DMS79 (cell line): Measurements from ENCODE around the gene HIVEP3.

ENCODE experiments used
- DNase-seq: peaks from one replicate; lab custom pipeline; 2025; lab: John Stamatoyannopoulos, UW

The HIVEP3 gene

DNA sequence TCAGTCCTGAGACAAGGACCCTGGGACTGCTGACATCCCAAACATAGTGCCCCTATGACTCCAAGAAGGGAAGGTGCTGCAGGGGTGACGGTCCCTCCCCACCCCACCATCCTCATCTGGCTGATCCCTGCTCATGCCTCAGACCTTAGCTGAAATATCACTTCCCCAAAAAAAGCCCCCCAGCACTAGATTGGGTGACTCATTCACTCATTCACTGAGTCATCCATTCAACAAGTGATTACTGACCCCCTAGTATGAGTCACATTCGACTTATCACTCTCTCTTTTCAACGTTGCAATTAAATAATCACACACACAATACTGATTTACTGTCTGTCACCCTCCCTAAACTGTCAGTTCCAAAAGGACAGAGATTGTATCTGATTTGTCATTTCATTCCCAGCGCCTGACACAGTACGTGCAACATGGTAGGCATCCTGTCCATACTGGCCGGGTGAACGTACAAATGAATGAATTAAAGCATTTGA, 48.6 kb downstream of the HIVEP3 start:
- no peak for DNase-seq

DNA sequence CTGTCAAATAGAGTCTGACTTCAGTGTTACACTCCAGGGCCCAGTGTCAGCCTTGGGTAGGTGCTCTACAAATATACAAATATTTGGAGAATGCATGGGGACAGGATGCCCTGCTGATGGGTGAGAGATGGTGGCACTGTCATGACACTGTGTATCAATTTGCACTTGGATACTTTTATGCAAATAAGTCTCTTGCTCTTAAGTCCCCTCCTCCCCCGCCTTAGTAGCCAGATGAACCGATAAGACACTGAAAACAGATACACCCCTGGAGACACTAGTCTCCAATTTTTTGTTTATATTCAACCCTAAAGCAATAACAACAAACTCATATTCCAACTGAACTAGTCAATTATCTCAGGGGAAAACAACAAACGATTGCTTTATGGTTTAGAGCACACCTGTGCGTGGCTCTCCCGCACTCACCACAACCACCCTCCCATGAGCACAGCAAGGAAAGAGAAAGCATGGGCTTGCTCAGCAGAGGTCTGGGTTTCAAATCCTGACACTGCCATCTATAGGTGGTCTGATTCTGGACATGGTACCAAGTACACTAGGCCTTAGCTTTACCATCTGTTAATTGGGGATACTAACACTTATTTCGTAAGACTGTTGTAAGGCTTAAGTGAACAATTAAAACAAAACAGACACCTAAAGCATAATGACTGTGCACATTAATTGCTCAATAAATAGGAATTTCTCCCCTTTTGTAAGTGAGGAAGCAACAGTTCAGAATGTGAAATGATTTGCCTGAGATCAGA, 50.3 kb downstream of the HIVEP3 start:
- DNase-seq: no peak

DNA sequence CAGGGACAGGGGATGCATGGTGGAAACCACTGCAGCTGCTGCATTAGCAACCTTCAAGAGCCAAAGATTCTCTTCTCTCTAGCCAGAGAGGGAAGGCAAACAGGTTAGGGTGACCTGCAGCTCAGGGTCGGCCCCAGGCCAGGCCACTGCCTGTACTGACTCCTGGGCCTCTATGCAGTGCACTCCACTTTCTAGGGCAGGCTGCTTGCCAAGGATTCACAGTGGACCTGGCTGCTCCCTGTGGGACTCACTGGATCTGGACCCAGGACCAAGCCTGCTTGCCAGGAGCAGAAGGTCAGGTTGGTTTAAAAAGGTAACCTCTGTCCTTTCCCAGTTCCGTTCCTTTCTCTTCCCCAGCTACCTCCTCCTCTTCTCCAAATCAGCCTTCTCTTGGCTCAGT, 52.4 kb downstream of the HIVEP3 start:
- no peak for DNase-seq

DNA sequence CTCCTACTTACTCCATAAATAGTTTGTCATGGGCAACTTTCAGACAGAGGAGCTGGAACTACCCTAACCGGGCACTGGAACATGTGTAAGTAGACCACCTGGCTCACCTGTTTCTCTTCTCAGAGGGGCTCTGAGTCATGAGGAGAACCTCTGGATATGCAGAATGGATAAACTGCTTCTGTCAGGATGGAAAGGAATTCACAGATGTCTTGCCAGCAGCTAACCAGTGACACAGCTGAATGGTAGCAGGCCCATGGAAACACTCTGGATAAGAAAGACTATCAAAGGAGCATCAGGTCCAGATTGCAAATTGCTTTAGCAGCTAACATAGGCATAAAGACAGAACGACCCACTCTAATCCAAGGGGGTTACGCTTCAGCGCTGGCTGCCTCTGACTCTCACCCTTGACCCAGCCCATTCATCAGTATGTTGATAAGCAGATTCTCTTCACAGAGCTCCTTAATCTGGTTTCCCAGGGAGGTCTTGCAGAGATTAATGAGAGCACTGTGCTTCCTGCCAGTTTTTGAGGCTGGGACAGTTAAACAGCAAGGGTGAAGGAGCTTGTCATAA, 54.2 kb downstream of the HIVEP3 start:
- DNase-seq: no peak

DNA sequence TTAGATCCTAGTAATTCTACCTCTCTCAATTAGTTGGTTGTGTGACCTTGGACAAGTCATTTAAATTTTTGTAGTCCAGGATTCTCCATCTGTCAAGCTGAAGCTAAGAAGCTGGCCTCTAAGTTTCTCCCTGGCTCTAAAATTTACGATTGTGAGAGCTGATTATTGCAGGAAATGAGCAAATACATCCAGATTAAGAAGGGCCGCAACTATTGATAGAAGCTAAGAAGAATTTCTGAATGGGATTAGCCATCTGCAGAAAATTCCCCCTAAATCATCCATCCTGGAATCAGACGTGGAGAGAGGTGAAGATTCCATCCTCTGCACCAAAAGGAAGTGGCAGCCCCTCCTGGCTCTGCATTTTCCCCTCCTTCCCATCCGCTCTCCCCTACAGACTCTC, 55.0 kb downstream of the HIVEP3 start:
- DNase-seq: no peak

DNA sequence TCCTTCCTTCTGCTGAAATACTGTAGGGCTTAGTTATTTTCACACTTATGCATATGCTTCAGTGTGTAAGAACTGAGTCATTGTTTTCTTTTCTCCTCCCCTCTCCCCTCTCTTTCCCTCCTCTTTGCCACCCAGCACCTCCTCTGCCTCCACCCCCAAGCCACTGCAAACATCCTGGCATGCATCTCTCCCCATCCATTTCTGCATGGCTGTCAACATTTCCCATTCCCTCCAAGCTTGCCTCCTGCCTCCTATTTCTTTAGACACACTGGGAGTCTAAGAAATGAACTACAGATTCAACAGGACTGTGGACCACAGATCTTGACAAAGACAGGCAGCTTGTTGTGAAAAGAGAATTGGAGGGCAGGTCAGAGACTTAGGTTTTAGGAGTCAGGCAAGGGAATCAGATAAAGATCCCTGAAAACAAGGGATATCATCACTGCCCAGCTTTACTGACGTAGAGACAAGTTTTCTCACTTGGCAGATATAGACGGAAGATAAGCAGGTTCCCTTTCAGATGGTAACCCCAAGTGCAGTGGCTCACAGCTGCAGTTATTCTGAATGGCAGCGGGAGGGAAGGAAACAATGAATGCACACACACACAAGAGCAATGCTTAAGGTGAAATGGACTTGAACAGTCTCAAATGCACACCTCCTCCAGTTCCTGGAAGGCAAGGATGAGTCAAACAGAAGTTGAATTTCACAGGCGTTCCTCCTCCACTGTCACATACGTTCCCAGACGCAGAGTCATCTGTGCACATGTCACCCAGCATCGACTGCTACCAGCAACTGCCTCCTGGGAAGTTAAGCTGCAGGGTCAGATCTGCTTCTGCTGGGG, 56.1 kb downstream of the HIVEP3 start:
- DNase-seq: peak; percentile 47

DNA sequence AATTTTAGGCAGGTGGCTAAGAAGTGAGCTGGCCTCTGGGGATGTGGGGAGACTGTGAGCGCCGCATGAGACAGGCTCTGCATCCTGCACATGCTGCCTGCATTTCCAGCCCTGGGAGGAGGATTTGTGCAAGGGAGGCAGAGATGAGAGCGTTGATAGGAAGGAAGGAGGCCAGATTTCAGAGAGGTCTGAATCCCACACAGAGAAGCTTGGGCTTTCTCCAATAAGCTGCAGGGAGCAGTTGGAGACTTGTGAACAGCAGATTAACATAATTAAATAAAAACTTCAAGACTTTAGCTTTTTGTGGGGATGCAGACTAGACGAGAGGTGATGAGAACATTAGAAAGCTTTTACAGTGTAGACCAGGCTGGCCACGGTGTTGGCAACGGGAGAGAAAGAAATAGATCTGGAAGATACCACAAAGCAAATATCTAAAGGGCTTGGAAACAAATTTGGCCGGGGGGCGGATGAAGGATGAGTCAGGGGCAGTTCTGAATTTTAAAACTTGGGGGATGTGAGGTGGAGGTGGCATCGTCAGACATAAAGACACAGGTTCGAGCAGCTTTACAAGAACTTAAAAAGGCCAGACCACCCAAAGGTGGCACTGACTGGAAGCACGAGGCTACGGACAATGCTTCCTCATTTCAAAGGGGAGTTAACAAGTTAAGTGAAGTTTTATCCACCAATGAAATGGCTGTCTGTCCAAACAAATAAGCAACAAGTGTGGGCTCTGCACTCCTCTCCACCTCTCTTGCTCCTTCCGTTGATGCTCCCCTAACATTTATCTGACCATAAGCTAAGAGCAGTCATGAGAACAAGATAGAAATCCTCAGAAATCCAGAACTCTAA, 57.0 kb downstream of the HIVEP3 start:
- no peak for DNase-seq

DNA sequence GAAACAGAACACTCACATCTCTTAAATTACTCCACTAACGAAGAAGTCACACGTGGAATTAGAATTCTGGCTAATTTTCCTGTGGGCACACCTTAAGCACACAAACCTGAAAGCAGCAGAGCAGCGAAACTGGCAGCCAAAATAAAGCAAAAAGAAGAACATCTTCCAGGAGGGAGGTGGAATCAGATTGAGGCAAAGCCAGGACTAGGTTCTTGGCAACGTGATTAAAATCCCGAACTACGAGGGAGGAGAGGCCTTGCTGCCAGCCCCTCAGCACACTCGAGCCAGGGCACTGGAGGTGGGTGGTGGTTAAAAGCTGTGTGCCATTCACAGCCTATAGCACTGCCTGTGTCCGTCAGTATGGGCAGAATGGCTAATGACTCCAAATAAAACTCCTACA, 58.0 kb downstream of the HIVEP3 start:
- no peak for DNase-seq

DNA sequence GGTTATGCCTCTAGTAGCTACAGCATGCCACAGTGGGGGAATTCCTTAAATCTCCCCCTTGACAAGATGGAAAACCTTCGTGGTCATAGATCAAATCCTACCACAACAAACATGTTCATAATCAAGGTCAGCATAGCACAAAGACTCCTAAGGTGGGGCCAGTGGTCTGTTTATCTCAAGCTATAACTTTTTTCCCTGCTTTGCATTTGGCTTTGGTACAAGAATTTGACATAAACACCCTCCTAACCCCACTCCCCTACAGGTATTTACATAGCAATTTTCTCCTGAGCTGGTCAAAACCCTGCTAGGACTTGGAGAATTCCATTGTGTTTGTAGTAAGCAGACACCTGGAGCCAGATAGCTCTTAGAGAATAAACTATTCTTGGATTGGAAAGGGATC, 58.5 kb downstream of the HIVEP3 start:
- no peak for DNase-seq

DNA sequence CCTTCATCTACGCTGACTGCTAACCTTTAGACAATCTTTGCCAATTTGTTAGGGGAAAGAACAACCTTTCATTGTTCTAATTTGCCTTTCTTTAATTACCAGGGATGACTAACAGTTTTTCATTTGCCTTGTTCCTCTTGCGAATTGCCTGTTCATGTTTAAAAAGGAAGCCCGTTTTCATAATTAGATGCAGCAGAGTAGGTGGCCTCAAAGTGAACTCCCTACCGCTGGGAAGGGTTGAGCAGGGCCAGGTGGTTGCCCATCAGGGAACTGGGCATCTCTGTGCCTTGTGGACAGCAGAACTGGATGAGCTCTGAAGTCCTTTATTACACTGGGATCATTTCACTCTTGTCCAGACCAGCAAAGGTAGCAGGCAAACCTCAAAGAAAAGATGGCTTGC, 59.0 kb downstream of the HIVEP3 start:
- DNase-seq: no peak

DNA sequence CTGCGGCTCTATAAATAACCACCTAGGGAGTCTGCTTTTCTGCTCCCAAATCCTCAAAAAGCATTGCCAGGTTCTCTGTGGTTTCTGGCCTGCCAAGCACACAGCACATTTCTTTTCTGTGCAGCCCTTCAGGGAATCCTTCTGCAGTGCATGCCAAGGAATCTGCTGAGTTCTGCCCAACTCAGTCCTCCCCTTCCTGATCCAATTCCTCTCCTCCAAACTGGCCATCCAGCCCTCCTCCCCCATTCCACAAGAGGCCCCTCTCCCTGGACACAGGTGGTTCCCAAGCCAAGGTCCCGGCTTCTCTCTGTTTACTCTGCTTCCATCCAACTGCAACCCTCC, 61.8 kb downstream of the HIVEP3 start:
- DNase-seq: no peak

DNA sequence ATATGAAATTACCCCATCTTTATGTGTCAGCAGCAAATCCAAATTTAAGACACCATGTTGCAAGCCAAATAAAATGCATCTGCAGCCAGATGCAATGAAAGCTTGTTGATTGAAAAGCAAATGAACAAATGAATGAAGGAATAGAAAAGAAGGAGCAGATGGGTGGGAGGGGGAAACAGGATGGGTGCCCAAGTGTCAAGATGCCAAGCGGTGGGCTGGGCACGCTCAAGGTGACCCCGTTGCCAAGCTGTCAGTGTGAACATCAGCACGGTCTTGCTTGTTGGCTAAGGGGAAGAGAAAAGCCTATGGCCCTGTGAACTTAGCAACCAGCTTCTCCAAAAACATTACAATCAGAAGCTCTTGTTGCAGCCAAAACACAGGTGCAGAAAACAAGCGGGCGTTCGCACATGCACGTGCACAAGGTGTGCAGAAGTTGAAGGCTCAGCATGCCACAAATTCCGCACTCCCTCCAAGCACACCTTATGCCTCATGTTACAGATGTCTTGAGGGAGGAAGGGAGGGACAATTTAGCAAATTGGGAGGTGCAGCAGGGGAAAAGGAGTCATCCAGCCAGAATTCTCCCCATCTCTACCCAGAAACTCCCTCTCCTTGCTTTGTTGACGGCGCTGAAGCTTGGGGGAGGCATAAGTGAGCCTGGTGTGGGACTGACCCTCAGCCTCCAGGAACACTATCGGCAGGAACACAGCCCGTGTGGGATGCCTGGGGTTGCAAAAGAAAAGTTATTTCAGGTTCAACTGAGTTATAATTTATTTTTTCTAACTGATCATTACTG, 62.4 kb downstream of the HIVEP3 start:
- no peak for DNase-seq

DNA sequence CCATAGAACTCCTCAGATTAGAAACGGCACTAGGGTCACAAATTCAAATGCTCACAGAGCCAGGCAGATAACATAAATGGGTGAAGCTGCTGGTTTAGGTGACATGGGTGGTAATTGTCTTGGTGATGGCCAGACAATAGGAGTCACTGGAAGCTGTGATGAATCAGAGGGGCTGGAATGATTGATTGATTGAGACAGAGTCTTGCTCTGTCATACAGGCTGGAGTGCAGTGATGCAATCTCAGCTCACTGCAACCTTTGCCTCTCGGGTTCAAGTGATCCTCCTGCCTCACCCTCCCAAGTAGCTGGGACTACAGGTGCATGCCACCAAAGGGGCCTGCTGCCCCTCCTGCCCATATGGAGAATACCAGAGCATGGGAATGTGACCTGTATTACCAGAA, 63.0 kb downstream of the HIVEP3 start:
- DNase-seq: no peak

DNA sequence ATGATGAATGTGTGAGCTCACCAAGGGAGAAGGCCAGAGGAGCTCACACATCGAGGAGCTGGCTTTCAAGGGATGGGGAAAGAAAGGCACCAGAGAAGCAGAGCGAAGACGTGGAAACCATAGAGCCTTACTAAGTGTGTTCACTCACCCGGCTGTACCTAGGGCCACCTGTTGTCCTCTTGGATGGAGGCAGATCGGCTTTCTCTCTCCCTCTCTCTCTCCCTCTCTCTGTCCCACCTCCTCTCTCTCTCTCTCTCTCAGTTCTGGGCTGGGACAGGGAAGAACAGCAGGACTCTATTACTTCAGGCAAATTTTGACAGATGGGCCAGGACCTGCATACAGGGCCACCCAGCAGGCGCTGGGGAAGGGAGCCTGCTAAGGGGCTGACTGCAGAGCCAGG, 64.8 kb downstream of the HIVEP3 start:
- DNase-seq: no peak

DNA sequence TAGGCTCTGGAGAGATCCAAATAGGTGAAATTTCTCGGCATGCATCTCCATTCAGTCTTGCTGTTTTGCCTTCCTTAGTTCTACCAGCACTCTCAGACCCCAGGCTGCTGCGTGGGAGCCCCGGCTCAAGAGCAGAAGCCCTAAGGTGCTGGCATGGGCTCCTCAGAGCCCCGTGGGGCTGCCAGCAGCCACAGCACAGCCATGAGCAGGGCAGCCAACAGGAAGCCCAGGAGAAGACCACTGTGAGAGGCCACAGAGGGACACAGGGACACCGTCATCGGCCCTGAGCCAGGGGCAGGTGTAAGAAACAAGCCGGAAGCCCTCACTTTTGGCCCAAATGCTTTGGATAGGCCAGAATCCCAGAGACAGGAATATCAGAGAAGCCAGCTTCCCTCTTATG, 66.6 kb downstream of the HIVEP3 start:
- DNase-seq: no peak

DNA sequence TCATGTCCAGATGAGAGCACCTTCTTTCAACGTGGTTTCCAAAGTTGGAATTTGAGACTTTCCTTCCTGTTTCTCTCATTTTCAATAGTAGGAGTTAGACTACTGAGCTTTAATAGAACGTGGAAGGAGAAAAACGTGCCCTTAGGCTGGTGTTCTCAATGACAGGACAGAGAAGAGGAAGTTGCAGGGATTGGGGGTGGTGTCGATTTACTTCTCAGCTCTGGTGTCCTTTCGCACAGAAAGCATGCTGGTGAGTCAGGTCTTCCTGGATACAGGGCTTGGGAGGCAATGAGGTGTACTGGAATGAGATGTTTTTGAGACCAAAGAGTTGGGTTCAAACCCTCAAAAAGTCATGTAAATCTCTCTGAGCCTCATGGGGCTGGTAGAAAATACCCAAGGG, 67.1 kb downstream of the HIVEP3 start:
- no peak for DNase-seq

DNA sequence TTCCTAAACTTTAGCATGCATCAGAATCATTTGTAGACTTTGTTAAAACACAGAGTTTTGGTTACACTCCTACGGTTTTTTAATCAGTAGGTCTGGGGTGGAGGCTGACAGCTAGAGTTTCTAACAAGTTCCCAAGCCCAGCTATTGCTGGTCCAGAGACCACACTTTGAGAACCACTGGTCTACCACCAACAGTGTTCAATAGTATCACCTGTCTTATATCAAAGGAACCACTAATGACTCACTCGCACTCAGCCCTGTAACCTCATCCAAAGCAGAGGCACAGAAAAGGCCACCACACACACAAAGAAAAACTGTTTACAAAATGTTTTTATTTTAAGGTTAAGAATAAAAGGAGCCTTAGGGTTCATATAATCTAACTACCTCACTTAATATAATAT, 68.7 kb downstream of the HIVEP3 start:
- no peak for DNase-seq

DNA sequence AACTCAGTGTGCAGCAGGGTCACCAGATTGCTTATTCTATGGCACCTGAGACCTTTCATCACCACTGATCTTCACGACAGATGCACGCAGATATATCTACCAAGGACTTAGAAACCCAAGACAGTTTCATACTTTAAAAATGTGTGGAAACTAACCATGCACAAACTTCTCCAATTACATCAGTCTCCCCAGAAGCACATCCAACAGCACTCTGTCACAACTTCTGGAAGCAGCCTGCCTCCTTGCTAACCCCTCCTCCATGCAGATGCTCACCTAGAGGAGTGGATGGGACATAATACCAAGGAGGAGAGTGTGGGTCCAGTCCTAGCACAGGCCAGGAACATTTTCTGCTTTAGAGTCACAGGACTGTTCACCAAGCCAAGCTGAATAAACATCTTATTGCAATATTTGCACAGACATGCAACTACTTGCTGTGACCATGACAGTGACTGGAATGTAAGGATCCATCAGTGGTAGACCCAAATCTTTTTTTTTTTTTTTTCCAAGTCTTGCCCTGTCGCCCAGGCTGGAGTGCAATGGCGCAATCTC, 69.4 kb downstream of the HIVEP3 start:
- DNase-seq: no peak

DNA sequence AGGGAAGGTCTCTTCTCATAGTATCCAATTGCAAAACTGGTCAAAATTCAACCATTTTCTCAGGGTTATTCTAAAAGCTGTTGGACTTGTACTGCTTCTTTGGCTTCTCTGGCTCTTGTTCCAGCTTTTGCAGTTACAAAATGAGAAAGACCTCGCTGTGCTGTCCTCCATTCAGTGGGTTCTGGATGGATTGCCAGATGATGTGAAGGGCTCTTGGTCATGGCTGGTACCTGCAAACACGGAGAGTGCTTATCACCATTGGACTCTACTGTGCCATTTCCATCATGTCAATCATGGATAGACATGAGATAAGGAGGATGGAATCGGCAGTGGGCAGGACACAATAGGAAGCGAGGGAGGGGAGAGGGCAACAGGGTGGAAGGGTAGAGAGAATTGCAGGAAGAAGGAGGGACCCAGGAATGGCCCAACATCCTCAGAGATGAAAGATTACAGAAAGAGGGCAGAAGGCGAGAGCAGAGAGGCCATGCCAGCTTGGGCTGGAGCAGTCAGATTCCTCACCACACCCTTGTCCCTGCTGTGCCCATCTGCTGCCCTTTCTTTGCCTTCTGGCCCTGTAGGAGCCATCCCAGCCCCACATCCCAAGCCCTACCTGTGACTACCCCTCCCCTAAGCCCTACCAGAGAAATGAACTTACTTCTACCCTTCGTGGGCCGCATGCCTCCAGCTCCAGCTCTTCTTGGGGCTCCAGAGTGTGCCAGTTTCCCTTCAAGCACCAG, 70.3 kb downstream of the HIVEP3 start:
- no peak for DNase-seq

DNA sequence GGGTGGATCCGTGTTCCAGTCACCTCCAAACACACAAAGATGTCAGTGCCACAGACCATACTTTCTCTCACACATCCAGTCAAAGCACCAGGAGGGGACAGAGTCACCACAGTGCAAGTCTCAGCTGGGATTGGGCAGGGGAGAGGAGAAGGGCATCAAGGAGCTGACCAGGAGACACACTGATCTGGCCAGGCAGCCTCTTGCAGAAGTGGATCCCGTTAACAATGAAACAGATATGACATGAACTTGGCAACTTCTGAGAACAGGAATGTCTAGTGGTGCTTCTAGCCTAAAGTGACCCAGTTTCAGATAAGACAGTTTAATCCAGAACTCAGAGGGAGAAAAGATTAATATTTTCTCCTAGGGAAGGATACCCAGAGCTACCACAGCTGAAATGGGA, 71.0 kb downstream of the HIVEP3 start:
- no peak for DNase-seq
